HG02571 (cell line): ENCODE measurements around the gene KRT72.

Experiments used
- ATAC-seq: cut with Tn5 transposase; IDR thresholded peaks from one replicate; pipeline ENCODE4 v1.9.1; 2021; ENCODE audit warnings: mild to moderate bottlenecking, moderate library complexity; ENCODE audit not compliant: unreplicated experiment

The KRT72 gene

DNA sequence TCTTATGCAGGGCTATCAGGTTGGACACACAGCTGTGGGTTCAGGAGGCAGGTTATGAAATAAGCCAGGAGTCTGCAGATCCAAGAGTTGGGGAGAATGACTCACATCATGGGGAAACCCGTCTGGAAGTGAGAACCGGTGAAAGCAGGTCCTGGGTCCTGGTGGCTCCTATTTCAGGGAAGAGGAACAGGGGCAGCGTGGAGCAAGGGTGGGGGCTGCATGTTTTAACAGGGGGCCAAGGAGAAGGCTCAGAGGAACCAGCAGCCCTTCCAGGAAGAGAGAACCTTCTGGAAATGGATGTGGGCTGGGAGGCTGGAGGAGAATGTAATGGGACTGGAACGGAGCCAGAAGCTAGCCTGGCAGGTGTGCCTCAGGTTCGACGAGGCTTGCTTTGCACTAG is 19.8 kb downstream of the KRT72 start:
- ATAC-seq: no peak

- ATAC-seq: no peak
These were observed 20.2 kb downstream of the KRT72 start for GRCh38 chr12:52581066-52581465.

GRCh38 chr12:52580496-52580895 is 20.8 kb downstream of the KRT72 start:
- no peak for ATAC-seq

DNA sequence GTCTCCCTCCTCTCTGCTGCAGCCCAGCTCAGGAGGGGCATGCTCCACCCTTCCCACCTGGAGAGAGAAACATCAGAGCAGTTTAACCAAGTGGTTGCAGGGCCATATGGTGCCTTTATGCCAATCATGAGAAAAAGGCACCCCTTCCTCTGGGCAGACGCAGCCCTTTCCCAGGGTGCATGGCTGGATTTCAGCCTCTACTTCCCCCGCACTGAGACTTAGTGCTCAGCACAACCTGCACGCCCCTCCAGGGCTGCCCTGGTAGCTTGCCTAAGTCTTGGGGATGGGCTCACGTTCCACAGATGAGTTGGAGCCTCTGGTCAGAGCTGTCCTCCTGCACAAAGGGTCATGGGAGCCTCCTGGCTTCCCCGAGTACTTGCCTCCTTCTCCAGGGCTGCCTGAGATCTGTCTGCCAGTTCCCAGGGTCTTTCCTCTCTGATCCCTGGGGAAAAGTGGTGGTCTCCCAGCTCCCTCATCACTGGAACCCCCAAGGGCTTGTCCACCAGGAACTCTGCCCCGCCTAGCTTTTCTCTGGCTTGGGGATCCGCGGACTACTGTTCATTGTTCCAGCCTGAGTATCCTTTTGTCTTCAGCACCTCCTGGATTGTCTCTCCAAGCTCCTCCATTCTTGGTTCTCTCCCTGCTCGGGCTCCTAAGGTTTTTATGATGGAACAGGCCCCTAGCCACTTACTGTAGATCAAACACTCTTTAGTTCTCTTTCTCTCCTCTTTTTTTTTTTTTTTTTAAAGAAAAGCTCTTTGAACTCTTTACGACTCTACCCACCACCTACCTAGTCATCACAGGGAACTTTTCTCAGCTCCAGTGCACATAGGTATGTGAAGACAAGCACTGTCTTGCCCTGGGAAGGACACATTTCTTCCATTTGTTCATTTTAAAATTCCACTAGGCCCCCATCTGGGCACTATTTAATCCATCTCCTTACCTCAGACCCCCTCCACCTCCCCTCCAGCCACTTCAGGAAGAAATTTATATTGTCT is 21.5 kb downstream of the KRT72 start:
- no peak for ATAC-seq

- ATAC-seq: no peak
These were observed 22.8 kb downstream of the KRT72 start for GRCh38 chr12:52578469-52578868.

GRCh38 chr12:52577316-52577715 is 23.9 kb downstream of the KRT72 start:
- ATAC-seq: no peak

GRCh38 chr12:52575948-52576347 is 25.3 kb downstream of the KRT72 start:
- no peak for ATAC-seq

GRCh38 chr12:52575256-52575655 is 26.0 kb downstream of the KRT72 start:
- ATAC-seq: no peak

DNA sequence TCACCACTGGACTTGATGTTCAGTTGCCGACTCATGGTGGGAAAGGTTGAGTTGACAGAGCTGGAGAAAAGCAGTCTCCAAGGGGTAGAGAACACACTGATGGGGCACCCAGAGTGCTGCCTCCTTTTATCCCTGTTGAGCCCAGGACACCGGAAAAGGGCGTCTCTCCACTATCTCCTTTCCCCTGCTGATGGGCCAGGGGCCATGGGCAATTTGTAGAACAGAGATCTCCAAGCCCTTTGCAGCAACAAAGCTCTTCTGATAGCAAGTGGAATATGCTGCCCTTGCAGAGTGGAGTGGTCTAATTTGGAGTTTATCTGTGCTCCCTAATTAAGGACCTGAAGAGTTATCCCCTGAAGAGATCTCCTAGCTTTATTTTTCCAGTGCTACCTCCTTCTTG is 27.5 kb downstream of the KRT72 start, which contains the start of gene KRT74:
KRT74 (minus strand) TSS at position 101 of the 400 bp plus-strand sequence; CDS start at position 35, 66 bp downstream.
- no peak for ATAC-seq

DNA sequence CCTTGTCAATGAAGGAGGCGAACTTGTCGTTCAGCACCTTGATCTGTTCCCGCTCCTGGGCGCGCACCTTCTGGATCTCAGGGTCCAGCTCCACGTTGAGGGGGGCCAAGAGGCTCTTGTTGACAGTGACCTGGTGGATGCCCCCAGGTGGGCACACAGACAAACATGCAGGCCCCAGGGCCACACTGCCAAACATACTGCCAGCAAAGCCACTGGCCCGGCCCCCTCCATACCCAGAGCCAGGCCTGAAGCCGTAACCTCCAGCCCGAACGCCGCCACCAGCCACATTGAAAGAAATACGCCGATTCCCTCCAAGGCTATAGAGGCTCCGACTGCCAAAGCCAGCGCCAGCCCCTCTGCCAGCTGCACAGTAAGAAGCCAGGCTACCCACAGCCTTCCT is 28.0 kb downstream of the KRT72 start:
- no peak for ATAC-seq

GRCh38 chr12:52570511-52570910 is 30.8 kb downstream of the KRT72 start:
- no peak for ATAC-seq

- ATAC-seq: no peak
These were observed 33.2 kb downstream of the KRT72 start for GRCh38 chr12:52568111-52568510.

DNA sequence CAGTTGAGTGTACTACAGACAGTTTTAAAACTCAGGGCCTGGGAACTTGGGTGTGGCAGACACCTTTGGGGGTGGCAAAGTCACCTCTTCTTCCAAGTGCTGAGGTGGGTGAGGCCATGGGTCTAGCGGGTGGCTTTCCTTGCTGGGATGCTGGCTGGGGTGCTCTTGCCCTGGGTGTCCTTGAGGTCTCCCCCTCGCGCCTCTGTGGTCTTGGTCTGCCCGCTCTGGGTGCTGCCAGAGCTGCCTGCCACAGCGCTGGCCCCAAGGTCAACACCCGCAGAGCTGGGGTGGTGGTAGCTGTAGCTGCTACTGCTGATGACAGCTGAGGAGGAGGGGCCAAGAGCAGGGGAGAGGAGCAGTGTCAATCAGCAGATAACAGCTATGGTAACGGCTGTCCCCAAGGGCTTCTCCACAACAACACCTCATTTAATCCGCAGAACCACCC is 34.4 kb downstream of the KRT72 start:
- no peak for ATAC-seq

DNA sequence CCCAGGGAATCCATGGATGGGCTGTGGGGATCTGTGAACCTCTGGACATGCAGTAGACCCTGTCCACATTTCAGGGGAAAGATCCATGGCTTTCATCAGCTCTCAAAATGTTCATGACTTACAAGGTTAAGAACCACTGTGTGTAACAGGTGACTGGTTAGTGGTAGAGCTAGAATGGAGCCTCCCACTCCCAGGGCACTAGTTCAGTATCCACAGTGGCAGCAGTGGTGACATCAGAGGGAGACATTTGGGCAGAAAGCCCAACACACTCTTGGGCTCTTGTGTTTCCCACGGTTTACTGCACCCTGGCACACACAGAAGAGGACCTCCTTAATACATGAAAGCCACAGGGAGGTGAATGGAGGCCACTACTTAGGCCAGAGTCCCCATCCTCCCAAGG is 36.7 kb downstream of the KRT72 start:
- no peak for ATAC-seq

GRCh38 chr12:52561880-52562449 is 39.3 kb downstream of the KRT72 start:
- ATAC-seq: no peak

DNA sequence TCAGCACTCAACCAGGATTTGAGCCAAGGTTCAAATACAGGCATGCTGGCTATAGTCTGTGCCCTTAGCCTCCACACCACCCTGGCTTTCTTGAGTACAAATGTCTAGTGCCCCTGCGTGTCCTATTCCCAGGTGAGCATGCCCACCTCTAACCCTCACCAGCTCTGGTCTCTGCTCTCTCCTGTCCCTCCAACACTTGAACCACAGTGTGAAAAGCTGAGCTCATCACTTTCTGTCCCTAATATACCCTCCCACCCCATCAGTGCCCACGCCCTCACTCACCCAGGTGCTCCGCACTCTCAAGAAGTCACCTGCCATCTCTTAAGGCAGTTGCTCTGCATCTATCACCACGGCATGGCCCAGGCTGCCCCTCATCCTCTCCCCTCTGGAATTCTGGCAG is 41.3 kb downstream of the KRT72 start:
- no peak for ATAC-seq

GRCh38 chr12:52558781-52559445 is 42.4 kb downstream of the KRT72 start:
- ATAC-seq: no peak

- no peak for ATAC-seq
These were observed 43.8 kb downstream of the KRT72 start for GRCh38 chr12:52557476-52557875.

- ATAC-seq: no peak
These were observed 45.7 kb downstream of the KRT72 start for GRCh38 chr12:52555577-52555976.

DNA sequence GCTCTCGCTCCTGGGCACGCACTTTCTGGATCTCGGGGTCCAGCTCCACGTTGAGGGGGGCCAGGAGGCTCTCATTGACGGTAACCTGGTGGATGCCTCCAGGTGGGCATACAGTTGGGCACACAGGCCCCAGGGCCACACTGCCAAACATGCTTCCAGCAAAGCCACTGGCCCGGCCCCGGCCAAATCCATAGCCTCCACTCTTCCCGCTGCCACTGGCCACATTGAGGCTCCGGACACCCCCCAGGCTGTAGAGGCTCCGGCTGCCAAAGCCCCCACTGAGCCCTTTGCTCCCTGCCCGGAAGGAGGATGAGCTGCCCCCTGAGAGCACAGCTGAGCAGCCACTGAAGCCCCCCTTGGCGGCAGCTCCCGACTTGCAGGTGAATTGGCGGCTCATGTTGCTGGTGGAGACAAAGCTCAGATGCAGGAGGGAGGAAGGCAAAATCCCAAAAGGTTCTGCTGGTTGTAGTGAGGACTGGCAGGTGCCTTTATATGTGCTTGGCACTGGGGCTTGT is 48.5 kb downstream of the KRT72 start, which contains the start of gene KRT71:
KRT71 (minus strand) TSS at position 465 of the 515 bp plus-strand sequence; CDS start at position 397, 68 bp downstream.
- no peak for ATAC-seq

DNA sequence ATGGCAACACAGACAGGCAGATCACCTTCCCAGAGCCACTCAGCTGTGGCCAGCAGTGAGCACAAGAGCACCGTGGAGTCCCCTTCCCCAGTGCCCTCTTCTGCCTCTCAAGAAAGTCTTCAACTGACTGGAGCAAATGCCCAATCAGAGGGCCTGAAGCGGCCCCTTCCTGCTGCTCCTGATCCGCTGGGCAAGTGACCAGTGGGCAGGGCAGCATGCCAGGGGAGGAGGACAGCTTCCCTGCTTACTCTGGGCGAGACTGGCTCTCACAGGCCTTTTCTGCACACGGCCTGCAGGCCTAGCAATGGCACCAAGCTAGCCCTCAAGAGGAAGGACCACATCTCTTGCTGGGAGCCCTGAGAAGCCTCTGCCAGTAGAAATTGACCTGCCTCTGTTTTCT is 49.2 kb downstream of the KRT72 start:
- no peak for ATAC-seq
